GM19043 (cell line): ENCODE results near the gene AQP12B.

Experiments used
- ATAC-seq: cut with Tn5 transposase; IDR thresholded peaks from one replicate; pipeline ENCODE4 v1.9.1; 2021; ENCODE audit warnings: low read depth; ENCODE audit not compliant: unreplicated experiment

Gene AQP12B

GRCh38 chr2:240718896-240719490, 36.3 kb upstream of the AQP12B start:
- ATAC-seq, result no peak

GRCh38 chr2:240717681-240718581, 35.2 kb upstream of the AQP12B start:
- no peak for ATAC-seq

GRCh38 chr2:240717181-240717641, 34.5 kb upstream of the AQP12B start:
- no peak for ATAC-seq

- ATAC-seq, result no peak
Observed at GRCh38 chr2:240716130-240716798, 33.6 kb upstream of the AQP12B start.

GRCh38 chr2:240714747-240715725, 32.4 kb upstream of the AQP12B start:
- ATAC-seq, result no peak

GRCh38 chr2:240713928-240714746, 31.5 kb upstream of the AQP12B start:
- ATAC-seq, result no peak

DNA sequence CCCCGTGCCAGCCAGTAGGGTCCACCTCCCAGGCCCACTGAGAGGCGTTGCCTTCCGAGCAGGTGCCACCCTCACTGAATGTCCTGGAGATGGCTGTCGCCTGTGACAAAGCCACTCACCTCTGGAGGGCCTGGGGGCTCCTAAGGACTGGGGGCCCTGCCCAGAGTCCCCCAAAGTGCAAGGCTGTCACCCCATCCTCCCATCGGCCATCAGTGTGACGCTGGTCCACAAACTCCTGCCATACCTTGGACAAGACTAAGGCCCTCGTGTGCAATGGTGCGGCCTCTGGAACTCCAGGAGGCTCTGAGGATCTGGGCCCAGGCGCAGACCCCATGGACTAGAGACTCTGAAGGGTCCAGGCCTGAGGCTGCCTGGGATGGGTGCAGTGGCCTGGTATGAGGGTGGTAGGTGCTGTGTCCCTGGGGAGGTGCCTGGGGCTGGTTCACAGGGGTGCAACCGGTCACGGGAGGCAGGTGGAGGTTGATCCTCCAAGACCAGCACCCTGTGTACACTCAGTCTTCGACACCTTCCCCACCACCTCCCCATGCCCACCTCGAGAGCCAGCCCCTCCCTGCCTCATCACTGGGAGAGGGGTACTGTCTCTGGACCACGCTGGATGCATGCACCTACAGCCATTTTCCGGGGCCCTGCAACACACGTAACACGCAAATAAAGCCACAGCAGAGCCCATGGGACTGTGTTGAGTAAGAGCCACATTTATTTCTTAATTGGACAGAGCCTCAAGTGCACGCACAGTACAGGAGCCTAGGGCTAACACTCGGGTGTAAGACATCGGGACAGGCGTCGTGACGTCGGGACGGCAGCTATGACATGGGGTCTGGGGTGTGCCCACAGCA, 30.6 kb upstream of the AQP12B start:
- ATAC-seq, result no peak

DNA sequence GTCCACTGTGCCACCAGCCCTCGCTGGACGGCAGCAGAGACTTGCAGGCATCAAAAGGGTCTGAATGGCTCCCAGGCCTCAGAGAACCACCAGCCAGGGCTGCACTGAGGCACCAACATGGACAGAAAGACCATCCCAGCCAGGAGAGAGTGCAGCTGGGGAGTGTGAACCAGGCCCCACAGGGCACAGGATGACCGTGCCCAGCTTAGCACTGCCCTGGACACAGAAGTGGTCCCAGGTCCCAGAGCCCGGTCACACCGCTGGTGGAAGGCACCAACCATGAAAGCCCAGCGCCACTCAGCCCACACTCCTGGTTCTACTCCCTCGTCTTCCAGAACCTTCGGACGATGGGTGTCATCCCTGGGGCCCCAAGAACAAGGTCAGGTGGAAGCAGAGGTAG, 29.4 kb upstream of the AQP12B start:
- no peak for ATAC-seq

GRCh38 chr2:240711701-240712100, 29.0 kb upstream of the AQP12B start:
- ATAC-seq, result no peak

- ATAC-seq, result no peak
Observed at GRCh38 chr2:240711296-240711695, 28.6 kb upstream of the AQP12B start.

- no peak for ATAC-seq
Observed at GRCh38 chr2:240708457-240708856, 25.8 kb upstream of the AQP12B start.

DNA sequence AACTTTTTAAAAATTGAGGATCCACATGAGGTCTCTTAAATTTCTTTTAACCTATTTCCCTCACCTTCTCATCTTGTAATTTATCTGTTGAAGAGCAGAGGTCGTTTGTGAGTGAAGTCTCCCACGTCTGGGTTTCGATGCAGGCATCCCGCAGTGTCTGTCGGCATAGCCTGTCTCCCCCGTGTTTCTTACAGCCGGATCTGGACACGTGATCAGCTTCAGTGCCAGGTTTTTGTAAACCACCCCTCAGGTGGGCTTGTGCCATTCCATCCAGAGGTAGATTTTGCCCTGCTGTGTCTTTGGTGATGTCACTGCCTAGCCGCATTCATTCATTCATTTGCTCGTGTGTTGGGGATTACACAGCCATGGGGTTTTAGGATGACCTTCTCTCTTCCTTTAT, 25.1 kb upstream of the AQP12B start:
- no peak for ATAC-seq

DNA sequence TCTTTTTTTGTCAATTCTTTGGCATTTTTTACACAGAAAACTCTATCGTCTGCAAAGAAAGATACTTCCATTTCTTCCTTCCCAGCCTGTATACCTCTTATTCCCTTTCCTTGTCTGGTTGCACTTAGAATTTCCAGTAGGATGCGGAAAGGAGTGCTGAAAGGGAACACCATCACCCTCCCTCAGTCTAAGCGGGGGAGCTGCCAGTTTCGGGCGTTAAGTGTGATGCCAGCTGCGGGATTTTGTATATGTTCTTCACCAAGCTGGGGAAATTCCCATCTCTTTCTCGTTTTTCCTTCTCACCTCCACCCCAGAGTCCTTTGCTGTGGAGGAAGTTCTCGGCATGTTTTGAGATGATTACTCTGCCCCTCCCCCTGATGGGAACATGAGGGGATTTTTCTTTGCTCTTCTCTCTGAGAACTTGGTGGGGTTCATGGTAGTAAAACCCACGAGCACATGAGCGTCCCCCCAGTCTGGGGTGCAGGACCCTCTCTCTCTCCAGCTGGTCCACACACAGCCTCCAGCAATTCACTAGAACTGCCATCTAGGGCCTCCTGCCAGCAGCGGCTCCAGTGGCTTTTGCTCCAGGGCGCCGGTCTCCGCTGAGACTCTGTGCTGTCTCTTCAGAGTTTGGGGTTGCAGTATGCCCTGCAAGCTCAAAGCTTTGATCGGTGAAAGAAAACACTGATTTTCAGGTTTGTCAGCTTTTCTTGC, 24.5 kb upstream of the AQP12B start:
- ATAC-seq, result no peak

DNA sequence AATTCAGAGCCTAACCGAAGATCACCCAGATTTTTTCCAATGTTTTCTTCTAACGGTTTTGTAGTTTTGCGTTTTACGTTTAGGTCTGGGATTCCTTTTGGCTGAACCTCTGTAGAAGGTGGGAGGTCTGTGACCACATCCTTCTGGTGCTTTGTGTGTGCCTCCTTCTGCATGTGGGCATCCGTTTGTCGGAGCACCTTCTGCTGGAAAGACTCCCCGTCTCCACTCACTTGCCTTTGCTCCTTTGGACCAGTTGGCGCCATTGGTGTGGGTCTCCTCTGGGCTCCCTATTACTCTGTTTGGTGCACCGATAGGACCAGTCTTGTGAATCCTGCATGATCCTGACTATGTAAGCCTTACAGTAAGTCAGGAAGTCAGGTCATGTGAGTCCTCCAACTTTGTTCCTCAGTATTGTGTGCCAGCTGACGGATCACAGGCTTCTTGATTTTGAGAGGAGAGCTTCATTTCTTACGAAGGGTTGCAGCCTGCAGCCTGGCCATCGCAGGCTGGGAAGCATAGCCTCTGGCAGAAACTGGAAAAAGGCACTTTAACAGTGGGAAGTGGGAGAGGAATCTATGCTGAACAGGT, 22.6 kb upstream of the AQP12B start:
- no peak for ATAC-seq

DNA sequence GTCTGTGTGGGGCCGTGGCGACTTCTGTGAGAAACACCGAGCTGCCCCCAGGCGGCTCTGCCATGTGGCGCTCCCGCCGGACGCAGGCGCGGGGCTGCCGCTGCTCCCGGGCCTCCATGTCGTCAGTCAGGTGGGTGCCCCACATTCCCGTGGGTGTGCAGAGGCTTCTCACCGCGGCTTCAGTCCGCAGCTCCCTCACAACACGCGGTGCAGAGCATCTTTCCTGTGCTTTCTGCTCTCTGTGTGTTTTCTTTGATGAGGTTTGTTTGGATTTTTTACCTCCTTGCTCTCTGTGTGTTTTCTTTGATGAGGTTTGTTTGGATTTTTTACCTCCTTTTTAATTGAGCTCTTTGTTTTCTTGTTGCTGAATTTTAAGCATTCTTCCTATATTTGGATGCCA, 22.0 kb upstream of the AQP12B start:
- ATAC-seq, result no peak

GRCh38 chr2:240703417-240704341, 21.0 kb upstream of the AQP12B start:
- no peak for ATAC-seq

- no peak for ATAC-seq
Observed at GRCh38 chr2:240702640-240703011, 19.9 kb upstream of the AQP12B start.
